WERI-Rb-1 (cell line): Measurements from ENCODE around the gene TSPAN3.

Experiments used
- DNase-seq: peaks from one replicate; pipeline ENCODE4 v3.0.0-alpha.2; 2020
- H3K27ac ChIP-seq: fragments of 250-450 bp; sonication (Bioruptor Pico); 2 replicates; pipeline ENCODE4 v1.5.1; 2020; ENCODE audit warnings: mild to moderate bottlenecking, moderate library complexity
- H3K27me3 ChIP-seq: fragments of 250-450 bp; sonication (Bioruptor Pico); 2 replicates; pipeline ENCODE4 v1.5.1; 2021; ENCODE audit warnings: mild to moderate bottlenecking, low read depth, moderate library complexity; ENCODE audit not compliant: insufficient read depth, severe bottlenecking
- H3K36me3 ChIP-seq: fragments of 250-450 bp; sonication (Bioruptor Pico); 2 replicates; pipeline ENCODE4 v1.5.1; 2020; ENCODE audit warnings: mild to moderate bottlenecking, moderate library complexity
- H3K4me3 ChIP-seq: 2 replicates; pipeline ENCODE4 v1.5.1; 2011; ENCODE audit warnings: low read depth, mild to moderate bottlenecking, control low read depth, low read length
- H3K9me3 ChIP-seq: fragments of 250-450 bp; sonication (Bioruptor Pico); 2 replicates; pipeline ENCODE4 v1.5.1; 2021; ENCODE audit warnings: mild to moderate bottlenecking, moderate library complexity; ENCODE audit not compliant: severe bottlenecking
- TF ChIP-seq, protein P1 (sequence below): IDR thresholded peaks from 2 replicates; pipeline ENCODE4 v1.5.1; 2011; ENCODE audit warnings: low read depth, mild to moderate bottlenecking, control low read depth, inconsistent platforms, low read length

Gene TSPAN3

DNA sequence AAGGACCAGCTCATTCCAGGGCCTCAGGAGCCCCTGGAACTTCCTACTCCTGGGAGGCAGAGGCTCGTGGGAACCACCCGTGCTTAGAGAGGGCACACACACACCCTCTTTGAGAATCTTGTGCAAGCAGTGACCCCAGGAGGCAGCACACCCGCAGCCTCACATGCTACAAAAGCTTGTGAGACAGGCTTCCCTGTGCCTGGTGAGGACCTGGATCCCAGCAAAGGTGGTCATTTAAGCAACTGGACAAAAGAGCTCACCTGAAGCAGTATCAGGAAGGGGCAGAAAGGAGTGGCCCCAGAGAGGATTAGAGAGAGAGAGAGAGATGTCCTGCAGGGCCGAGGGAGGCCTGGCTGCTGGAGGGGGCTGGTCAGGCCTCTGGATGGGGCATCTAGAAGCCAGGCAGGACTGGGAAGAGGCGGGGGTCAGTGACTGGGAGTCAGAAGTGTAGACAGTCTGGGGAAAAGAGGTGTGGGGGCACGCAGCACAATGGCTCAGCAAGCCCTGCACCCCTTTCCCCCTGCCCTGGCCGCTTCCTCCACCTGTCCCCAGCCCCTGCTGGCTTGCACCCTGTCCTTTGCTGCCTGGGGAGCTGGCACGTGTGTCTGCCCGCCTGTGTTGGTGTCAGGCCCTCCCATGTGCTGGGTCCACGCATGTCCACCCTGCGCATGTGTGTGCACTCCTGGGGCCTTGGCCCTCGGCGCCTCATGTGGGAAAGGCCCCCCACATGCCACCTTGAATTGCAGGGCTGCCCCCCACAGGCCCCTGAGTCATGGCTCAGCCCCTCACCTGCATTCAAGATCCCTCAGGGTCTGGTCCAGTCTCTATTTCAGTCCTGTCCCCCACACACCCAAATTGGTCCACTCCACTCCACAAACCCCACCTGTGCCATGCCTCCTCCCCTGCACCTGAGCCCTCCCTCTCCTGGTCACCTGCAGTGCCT lies 36.9 kb downstream of the TSPAN3 start:
- H3K4me3 ChIP-seq, result no peak overlapping the region
- no peak for DNase-seq
- peaks cover 9% of the 10 kb centered on the region for H3K9me3 ChIP-seq
- peaks cover 18% of the 10 kb centered on the region for H3K36me3 ChIP-seq
- H3K27ac ChIP-seq, result peak overlapping the region; percentile 24; the same call in 1 of the 2 replicates
- no peaks in the 10 kb centered on the region for H3K27me3 ChIP-seq
- TF ChIP-seq, protein P1, sequence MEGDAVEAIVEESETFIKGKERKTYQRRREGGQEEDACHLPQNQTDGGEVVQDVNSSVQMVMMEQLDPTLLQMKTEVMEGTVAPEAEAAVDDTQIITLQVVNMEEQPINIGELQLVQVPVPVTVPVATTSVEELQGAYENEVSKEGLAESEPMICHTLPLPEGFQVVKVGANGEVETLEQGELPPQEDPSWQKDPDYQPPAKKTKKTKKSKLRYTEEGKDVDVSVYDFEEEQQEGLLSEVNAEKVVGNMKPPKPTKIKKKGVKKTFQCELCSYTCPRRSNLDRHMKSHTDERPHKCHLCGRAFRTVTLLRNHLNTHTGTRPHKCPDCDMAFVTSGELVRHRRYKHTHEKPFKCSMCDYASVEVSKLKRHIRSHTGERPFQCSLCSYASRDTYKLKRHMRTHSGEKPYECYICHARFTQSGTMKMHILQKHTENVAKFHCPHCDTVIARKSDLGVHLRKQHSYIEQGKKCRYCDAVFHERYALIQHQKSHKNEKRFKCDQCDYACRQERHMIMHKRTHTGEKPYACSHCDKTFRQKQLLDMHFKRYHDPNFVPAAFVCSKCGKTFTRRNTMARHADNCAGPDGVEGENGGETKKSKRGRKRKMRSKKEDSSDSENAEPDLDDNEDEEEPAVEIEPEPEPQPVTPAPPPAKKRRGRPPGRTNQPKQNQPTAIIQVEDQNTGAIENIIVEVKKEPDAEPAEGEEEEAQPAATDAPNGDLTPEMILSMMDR, result no peak

DNA sequence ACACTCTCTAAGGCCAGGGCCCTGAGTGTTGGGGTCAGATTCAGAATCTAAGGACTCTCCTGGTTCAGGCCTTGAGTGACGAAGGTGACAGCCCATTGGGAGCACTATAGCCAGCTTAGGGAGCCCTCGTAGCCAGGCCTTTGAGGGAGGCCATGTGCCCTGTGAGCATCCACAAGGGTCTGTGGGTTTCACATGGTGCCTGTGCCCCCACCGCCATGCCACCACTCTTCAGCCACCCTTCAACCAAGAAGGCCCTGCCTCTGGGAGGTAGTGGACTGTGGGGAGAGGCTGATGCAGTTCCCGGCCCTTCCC lies 37.5 kb downstream of the TSPAN3 start:
- no peak for DNase-seq
- TF ChIP-seq, protein P1, result no peak

DNA sequence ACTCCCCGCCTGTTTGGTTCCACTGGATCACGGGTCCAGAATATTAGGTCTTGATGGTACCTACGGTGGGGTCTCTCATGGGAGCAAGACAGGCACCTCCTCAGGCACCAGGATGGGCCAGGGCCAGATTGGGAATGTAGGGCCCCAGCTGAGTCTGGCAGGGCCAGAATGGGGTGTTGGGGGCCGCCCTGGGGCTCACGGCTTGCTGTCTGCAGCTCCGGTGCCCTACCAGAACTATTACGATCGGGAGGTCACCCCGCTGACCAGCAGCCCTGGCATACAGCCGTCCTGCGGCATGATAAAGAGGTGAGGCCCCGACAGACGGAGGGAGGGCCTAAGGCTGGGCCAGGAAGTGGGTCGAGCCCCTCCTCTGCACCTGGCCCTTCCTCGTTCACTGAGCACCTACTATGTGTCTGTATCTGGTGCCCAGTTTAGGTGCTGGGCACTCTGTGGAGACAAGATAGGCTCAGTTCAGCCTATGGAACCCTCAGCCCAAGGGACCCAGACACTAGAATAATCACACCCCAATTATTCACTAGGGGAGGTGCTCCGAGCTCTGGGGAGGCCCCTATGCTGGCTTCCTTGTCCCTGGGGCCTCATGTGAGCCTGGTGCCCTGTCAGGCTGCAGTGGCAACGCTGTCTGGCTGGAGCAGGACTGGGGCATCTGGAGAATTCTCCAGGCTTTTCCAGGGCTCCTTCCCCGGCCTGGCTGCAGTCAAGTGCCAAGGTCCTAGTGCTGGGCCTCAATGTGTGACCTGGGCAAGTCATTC lies 38.1 kb downstream of the TSPAN3 start:
- Histone ChIP-seq H3K27me3 (no peaks in the 10 kb centered on the region), H3K4me3 (no peak overlapping the region), H3K27ac (no peak overlapping the region), H3K36me3 (peaks cover 18% of the 10 kb centered on the region), H3K9me3 (peaks cover 7% of the 10 kb centered on the region)
- TF ChIP-seq, protein P1, result no peak
- DNase-seq, result no peak

More for the DNA sequence above, 37.5 kb downstream of the TSPAN3 start:
- Histone ChIP-seq H3K4me3 (no peak overlapping the region), H3K27me3 (no peaks in the 10 kb centered on the region), H3K36me3 (peaks cover 18% of the 10 kb centered on the region), H3K9me3 (peaks cover 9% of the 10 kb centered on the region), H3K27ac (peak overlapping the region; percentile 24; the same call in 1 of the 2 replicates)

DNA sequence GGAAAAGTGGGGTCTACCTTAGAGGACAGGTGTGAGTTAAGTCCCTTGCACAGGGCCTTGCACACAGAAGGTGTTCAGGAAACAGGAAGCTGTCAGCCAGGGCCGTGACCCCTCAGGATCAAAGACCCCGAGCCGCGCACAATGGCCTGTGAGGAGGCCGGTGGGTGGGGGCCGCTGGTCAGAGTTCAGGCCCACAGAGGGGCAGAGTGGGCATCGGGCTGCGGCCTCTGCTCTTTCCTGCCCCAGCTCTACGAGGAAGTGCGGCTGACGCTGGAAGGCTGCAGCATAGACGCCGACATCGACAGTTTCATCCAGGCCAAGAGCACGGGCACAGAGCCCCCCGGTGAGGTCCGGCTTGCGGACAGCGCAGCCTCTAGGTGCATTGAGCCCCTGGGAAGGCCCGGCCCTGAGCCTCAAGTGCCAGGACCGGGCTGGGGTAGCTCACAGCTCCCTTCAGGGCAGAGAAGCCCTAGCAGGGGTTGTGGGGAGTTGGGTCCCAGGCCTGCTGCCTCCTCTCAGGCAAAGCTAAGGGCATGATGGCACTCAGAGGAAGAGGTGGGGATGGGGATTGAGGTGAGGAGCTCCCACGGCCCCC lies 38.8 kb downstream of the TSPAN3 start:
- peaks cover 2% of the 10 kb centered on the region for H3K9me3 ChIP-seq
- H3K4me3 ChIP-seq, result no peak overlapping the region
- no peak for DNase-seq
- TF ChIP-seq, protein P1, result no peak
- peaks cover 15% of the 10 kb centered on the region for H3K36me3 ChIP-seq
- no peaks in the 10 kb centered on the region for H3K27me3 ChIP-seq
- H3K27ac ChIP-seq, result no peak overlapping the region

DNA sequence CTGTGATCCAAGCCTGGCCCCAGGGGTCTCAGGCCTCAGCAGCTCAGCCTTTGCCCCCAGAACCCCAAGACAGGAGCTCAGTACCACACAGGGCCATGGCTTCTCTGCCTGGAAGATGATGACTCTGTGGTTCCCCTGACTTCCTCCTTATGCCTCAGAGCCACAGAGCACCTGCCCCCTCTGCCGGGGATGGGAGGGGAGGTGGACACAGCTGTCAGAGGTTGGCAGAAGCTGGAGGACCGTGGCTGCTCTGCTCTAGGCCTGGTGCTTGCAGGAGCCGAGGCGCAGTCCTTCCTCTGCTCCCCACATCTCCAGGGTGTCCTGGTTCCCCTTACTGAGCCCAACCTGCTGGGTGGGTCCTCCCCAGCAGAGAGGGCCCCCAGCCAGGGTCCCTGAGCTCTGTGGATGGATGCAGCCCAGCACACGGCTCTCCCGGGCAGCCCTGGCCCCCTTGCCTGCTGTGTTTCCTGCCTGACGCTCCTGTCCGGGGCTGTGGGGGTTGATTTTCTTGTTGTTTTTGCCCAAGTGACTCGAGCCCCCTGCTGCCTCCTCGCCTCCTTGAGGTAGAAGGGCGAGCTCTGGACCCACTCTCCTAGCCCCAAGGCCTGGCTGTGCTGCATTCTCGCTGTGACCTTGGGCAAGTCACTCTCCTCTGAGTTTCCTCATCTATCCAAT lies 39.4 kb downstream of the TSPAN3 start:
- H3K27ac ChIP-seq, result peak overlapping the region; percentile 54; the same call in 1 of the 2 replicates
- H3K9me3 ChIP-seq, result peaks cover 2% of the 10 kb centered on the region
- TF ChIP-seq, protein P1, result peak; percentile 48
- no peaks in the 10 kb centered on the region for H3K27me3 ChIP-seq
- H3K36me3 ChIP-seq, result peaks cover 8% of the 10 kb centered on the region
- DNase-seq, result peak; percentile 71
- no peak overlapping the region for H3K4me3 ChIP-seq
